HG03039 (cell line): Measurements from ENCODE around the gene PARP12.

Experiments used
- ATAC-seq: cut with Tn5 transposase; IDR thresholded peaks from one replicate; pipeline ENCODE4 v1.9.1; 2021; ENCODE audit warnings: mild to moderate bottlenecking, moderate library complexity; ENCODE audit not compliant: unreplicated experiment

Gene PARP12

GRCh38 chr7:140036224-140036962 is 26.4 kb downstream of the PARP12 start:
- no peak for ATAC-seq

- ATAC-seq: no peak
Measured at GRCh38 chr7:140035400-140036223, 27.1 kb downstream of the PARP12 start.

- ATAC-seq: no peak
Measured at GRCh38 chr7:140034421-140034820, 28.3 kb downstream of the PARP12 start.

GRCh38 chr7:140033779-140034363 is 28.9 kb downstream of the PARP12 start:
- ATAC-seq: no peak

GRCh38 chr7:140033036-140033435 is 29.7 kb downstream of the PARP12 start:
- ATAC-seq: no peak

- no peak for ATAC-seq
Measured at GRCh38 chr7:140031364-140031763, 31.4 kb downstream of the PARP12 start.

- no peak for ATAC-seq
Measured at GRCh38 chr7:140029072-140029471, 33.7 kb downstream of the PARP12 start.

- ATAC-seq: no peak
Measured at GRCh38 chr7:140028311-140028710, 34.4 kb downstream of the PARP12 start.

- no peak for ATAC-seq
Measured at GRCh38 chr7:140027858-140028257, 34.9 kb downstream of the PARP12 start.

- ATAC-seq: no peak
Measured at GRCh38 chr7:140026935-140027334, 35.8 kb downstream of the PARP12 start.

GRCh38 chr7:140025814-140026433 is 36.8 kb downstream of the PARP12 start:
- no peak for ATAC-seq

GRCh38 chr7:140025241-140025640 is 37.5 kb downstream of the PARP12 start:
- ATAC-seq: no peak

- ATAC-seq: no peak
Measured at GRCh38 chr7:140024585-140024984, 38.2 kb downstream of the PARP12 start.

- no peak for ATAC-seq
Measured at GRCh38 chr7:140023728-140024127, 39.0 kb downstream of the PARP12 start.

GRCh38 chr7:140022582-140023211 is 40.1 kb downstream of the PARP12 start:
- ATAC-seq: no peak

GRCh38 chr7:140021603-140022002 is 41.1 kb downstream of the PARP12 start:
- ATAC-seq: no peak

GRCh38 chr7:140019606-140020005 is 43.1 kb downstream of the PARP12 start:
- ATAC-seq: no peak

GRCh38 chr7:140019172-140019571 is 43.6 kb downstream of the PARP12 start:
- ATAC-seq: no peak

- ATAC-seq: no peak
Measured at GRCh38 chr7:140018125-140019043, 44.4 kb downstream of the PARP12 start.

GRCh38 chr7:140017543-140017942 is 45.2 kb downstream of the PARP12 start:
- no peak for ATAC-seq
